Measurements from ENCODE around the gene AGBL2. TPM values are rescaled to one million over a fixed set of nuclear protein-coding genes. Genes with fewer than 3 reads are reported as not detected.
"Not testable (repeated sequence)": the region's sequence is repeated elsewhere in the genome, so short reads cannot be mapped to it uniquely, and the experiment has no call there.

Gene AGBL2
- total RNA-seq, 4 donors from 2014 or later: 0.17 to 0.65 TPM; not detected in 2

DNA sequence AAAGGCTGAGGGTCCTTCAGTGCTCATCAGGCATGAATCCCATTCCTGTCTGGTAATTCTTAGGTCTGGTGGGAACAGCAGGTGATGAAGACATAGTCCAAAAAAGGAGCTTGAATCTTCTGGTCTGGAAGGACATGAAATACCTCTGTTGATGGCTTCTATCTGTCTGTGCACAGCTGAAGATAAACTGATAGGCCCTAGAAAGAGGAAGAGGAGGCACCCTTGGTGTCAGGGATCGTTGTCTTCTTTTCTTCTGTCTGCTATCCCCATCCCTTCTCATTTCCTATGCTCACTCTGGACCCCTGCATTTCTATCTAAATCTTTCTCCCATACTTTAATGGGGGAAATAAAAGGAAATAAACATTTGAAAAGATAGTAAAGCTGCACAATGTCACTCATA is 9.4 kb downstream of the AGBL2 start:
- WGBS, 2 donors: 57 to 68% methylated on average over 1 of the region's 1 CpG
- H3K4me3 ChIP-seq (ENCODE audit: low read depth, poor library complexity, severe bottlenecking): no peak overlapping the region
- no peak for DNase-seq (ENCODE audit: low spot score in 2 of 2)
- TF ChIP-seq CTCF (IDR thresholded peaks at IDR 0.05) (no peak), POLR2A (IDR thresholded peaks at IDR 0.05) (no peak)
- intact Hi-C loops (cut with DNase I; ENCODE audit: low total_unique reads): no loop called here

DNA sequence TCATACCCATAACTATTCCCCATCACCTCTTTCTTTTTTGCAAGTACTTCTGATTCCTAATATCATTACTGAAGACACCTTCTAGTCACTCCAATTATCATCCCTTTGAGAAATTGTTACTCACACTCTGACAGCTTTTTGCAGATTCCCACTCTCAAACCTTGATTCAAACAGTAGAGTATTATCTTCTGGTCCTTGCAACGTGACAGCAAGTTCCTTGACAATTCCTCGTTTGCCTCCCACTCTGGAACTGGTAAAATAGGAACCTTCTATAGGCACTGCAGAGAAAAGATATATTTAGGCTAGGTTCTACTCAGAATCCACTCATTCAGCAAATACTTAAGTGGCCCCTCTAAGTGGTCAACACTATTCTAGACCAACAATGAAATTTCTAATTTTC is 23.2 kb downstream of the AGBL2 start:
- intact Hi-C loops (cut with DNase I; ENCODE audit: low total_unique reads): no loop called here
- no peak for TF ChIP-seq POLR2A (IDR thresholded peaks at IDR 0.05)
- TF ChIP-seq CTCF (IDR thresholded peaks at IDR 0.05): no peak
- H3K4me3 ChIP-seq (ENCODE audit: low read depth, poor library complexity, severe bottlenecking): no peak overlapping the region
- WGBS, 2 donors: 55 to 66% methylated on average over 2 of the region's 2 CpGs
- no peak for DNase-seq (ENCODE audit: low spot score in 2 of 2)

DNA sequence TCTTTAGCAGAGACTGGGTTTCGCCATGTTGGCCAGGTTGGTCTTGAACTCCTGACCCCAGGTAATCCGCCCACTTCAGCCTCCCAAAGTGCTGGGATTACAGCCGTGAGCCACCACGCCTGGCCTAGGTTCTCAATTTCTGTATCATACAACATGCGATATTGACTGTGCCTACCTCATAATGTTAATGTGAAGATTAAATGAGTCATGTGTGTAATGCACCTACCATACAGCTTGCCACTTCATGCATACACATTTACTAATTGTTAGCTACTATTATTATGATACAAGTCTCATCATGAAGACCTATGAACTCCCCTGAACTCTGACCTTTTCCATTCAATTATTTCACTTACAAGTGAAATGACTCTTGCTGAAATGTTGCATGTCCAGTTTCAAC is 25.7 kb downstream of the AGBL2 start:
- no peak for DNase-seq (ENCODE audit: low spot score in 2 of 2)
- intact Hi-C loops (cut with DNase I; ENCODE audit: low total_unique reads): no loop called here
- WGBS, 2 donors: 90 to 93% methylated on average over 5 of the region's 5 CpGs
- TF ChIP-seq POLR2A (IDR thresholded peaks at IDR 0.05) (no peak), CTCF (IDR thresholded peaks at IDR 0.05) (no peak)
- H3K4me3 ChIP-seq (ENCODE audit: low read depth, poor library complexity, severe bottlenecking): no peak overlapping the region

- no peak for TF ChIP-seq CTCF (IDR thresholded peaks at IDR 0.05)
- intact Hi-C loops (cut with DNase I; ENCODE audit: low total_unique reads): no loop called here
- no peak for DNase-seq (ENCODE audit: low spot score in 2 of 2)
- H3K4me3 ChIP-seq (ENCODE audit: low read depth, poor library complexity, severe bottlenecking): no peak overlapping the region
- whole genome bisulfite sequencing, 2 donors: 92 to 95% methylated on average over 2 of the region's 2 CpGs
These were observed 26.2 kb downstream of the AGBL2 start for GRCh38 chr11:47688991-47689390.

- WGBS, 2 donors: 93 to 95% methylated on average over 4 of the region's 4 CpGs
- intact Hi-C loops (cut with DNase I; ENCODE audit: low total_unique reads): no loop called here
- H3K4me3 ChIP-seq (ENCODE audit: low read depth, poor library complexity, severe bottlenecking): no peak overlapping the region
- TF ChIP-seq CTCF (IDR thresholded peaks at IDR 0.05): no peak
- no peak for TF ChIP-seq POLR2A (IDR thresholded peaks at IDR 0.05)
- DNase-seq (ENCODE audit: low spot score in 2 of 2): no peak
These were observed 27.1 kb downstream of the AGBL2 start for GRCh38 chr11:47688111-47688510.

- intact Hi-C loops (cut with DNase I; ENCODE audit: low total_unique reads); H3K4me3 ChIP-seq (ENCODE audit: low read depth, poor library complexity, severe bottlenecking); DNase-seq (ENCODE audit: low spot score in 2 of 2): not testable (repeated sequence)
- WGBS, 2 donors: 92 to 97% methylated on average over 3 of the region's 3 CpGs
These were observed 28.5 kb downstream of the AGBL2 start for GRCh38 chr11:47686704-47687103.

All from lower leg skin (tissue), 4 donors.